IPS-18a (cell line): ENCODE results near the gene OR2V1.
A peak's percentile ranks its signal among the peaks of the same experiment; 100 is the strongest.
"Not testable (repeated sequence)": the region's sequence is repeated elsewhere in the genome, so short reads cannot be mapped to it uniquely, and the experiment has no call there.

Experiments
- H3K27ac ChIP-seq: one replicate; pipeline ENCODE4 v1.5.1; 2013; ENCODE audit warnings: low read length
- H3K27me3 ChIP-seq: one replicate; pipeline ENCODE4 v1.6.1; 2013; ENCODE audit warnings: mild to moderate bottlenecking, low read length; ENCODE audit not compliant: control insufficient read depth, insufficient read depth
- H3K36me3 ChIP-seq: one replicate; pipeline ENCODE4 v1.6.1; 2013; ENCODE audit warnings: low read depth, low read length; ENCODE audit not compliant: control insufficient read depth
- H3K4me1 ChIP-seq: one replicate; pipeline ENCODE4 v1.6.1; 2013; ENCODE audit warnings: low read depth, low read length; ENCODE audit not compliant: control insufficient read depth
- H3K4me3 ChIP-seq: one replicate; pipeline ENCODE4 v1.5.1; 2013; ENCODE audit warnings: low read length
- H3K9ac ChIP-seq: one replicate; pipeline ENCODE4 v1.6.1; 2013; ENCODE audit warnings: mild to moderate bottlenecking, low read length, moderate library complexity
- H3K9me3 ChIP-seq: one replicate; pipeline ENCODE4 v1.6.1; 2013; ENCODE audit warnings: low read depth, low read length; ENCODE audit not compliant: control insufficient read depth

OR2V1 gene

GRCh38 chr5:181121675-181122561 lies 9.1 kb downstream of the OR2V1 start:
- Histone ChIP-seq H3K4me1 (no peaks in the 10 kb centered on the region), H3K27me3 (peaks cover 3% of the 10 kb centered on the region), H3K4me3 (no peak overlapping the region), H3K9ac (no peak overlapping the region), H3K27ac (no peak overlapping the region), H3K9me3 (no peaks in the 10 kb centered on the region), H3K36me3 (no peaks in the 10 kb centered on the region)

DNA sequence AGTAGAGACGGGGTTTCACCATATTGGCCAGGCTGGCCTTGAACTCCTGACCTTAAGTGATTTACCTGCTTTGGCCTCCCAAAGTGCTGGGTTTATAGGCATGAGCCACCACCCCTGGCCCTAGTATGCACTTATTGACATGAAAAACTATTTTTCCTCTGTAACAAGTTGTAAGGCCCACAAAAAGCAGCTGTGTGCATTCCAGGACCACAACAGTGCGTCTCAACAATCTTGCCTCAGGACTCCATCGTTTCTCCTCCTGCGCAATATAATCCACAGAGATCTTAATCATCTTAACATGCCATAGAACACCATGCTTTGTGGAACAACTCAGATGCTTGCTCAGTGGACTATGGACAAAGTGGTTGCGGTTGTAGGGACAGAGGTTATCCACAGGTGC lies 10.2 kb downstream of the OR2V1 start:
- Histone ChIP-seq H3K9ac (no peak overlapping the region), H3K27me3 (peaks cover 3% of the 10 kb centered on the region), H3K4me1 (peaks cover 3% of the 10 kb centered on the region), H3K9me3 (no peaks in the 10 kb centered on the region), H3K36me3 (no peaks in the 10 kb centered on the region), H3K4me3 (no peak overlapping the region), H3K27ac (no peak overlapping the region)

GRCh38 chr5:181120306-181120705 lies 10.7 kb downstream of the OR2V1 start:
- Histone ChIP-seq H3K27me3 (peaks cover 7% of the 10 kb centered on the region), H3K36me3 (no peaks in the 10 kb centered on the region), H3K9me3 (no peaks in the 10 kb centered on the region), H3K27ac (no peak overlapping the region), H3K4me1 (peaks cover 4% of the 10 kb centered on the region), H3K9ac (no peak overlapping the region), H3K4me3 (no peak overlapping the region)

DNA sequence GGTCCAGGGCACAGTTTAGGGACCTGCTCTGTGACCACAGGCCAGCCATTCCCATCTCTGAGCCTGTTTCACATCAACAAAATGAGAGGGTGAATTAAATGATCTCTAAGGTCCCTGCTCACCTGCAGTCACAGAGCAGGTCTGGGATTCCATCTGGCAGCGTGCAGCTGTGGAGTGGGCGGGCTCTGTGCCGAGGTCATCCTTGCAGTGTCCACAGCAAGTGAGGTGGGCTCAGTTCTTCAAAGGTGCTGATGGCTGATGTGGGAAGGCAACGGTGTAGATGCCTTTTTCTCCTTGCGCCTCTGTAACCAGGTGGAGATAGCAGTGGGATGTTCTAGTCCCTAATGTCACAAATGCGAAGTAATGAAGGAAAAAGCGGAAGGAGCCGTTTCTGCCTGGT lies 11.9 kb downstream of the OR2V1 start:
- no peak overlapping the region for H3K27ac ChIP-seq
- no peak overlapping the region for H3K4me3 ChIP-seq
- H3K9me3 ChIP-seq, result no peaks in the 10 kb centered on the region
- no peaks in the 10 kb centered on the region for H3K36me3 ChIP-seq
- peaks cover 7% of the 10 kb centered on the region for H3K4me1 ChIP-seq
- peaks cover 19% of the 10 kb centered on the region for H3K27me3 ChIP-seq
- no peak overlapping the region for H3K9ac ChIP-seq

- Histone ChIP-seq H3K27ac (no peak overlapping the region), H3K9ac (no peak overlapping the region), H3K4me3 (no peak overlapping the region), H3K36me3 (no peaks in the 10 kb centered on the region), H3K4me1 (peaks cover 7% of the 10 kb centered on the region), H3K9me3 (no peaks in the 10 kb centered on the region), H3K27me3 (peaks cover 21% of the 10 kb centered on the region)
Observed at GRCh38 chr5:181118369-181118768, 12.6 kb downstream of the OR2V1 start.

DNA sequence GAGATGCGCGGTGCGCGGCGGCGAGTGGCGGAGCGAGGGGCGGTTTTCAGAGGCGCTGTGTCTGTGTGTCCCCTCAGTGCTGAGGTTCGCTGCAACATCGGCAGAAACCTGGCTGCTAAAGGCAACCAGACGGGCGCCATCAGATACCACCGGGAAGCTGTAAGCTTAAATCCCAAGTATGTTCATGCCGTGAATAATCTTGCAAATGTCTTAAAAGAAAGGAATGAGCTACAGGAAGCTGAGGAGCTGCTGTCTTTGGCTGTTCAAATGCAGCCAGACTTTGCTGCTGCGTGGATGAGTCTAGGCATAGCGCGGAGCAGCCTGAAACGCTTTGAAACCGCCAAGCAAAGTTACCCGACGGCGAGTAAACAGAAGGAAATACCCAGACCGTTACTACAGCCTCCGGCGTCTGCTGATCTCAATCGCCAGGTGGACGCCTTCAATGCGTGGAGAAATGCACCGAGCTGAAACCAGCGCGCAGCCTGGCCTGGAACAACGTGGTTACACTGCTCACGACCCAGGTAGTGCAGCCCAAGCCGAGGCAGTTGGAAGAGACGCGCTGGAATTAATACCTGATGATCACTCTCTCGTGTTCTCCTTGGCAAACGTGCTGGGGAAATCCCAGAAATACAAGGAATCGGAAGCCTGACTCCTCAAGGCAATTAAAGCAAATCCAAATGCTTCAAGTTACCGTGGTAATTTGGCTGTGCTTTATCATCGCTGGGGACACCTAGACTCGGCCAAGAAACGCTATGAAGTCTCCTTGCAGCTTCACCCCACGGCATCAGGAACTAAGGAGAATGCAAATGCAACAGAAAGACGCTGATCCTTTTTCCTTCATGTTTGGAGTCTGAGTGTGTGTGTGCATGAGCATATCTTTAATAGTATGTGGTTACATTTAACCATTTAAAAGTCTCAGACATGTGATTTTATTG lies 15.9 kb downstream of the OR2V1 start:
- H3K27ac ChIP-seq, result no peak overlapping the region
- no peak overlapping the region for H3K9ac ChIP-seq
- no peaks in the 10 kb centered on the region for H3K36me3 ChIP-seq
- peaks cover 21% of the 10 kb centered on the region for H3K27me3 ChIP-seq
- H3K9me3 ChIP-seq, result no peaks in the 10 kb centered on the region
- H3K4me3 ChIP-seq, result peak overlapping the region; percentile 26
- peaks cover 7% of the 10 kb centered on the region for H3K4me1 ChIP-seq

GRCh38 chr5:181114284-181114843 lies 16.6 kb downstream of the OR2V1 start:
- peaks cover 7% of the 10 kb centered on the region for H3K4me1 ChIP-seq
- peaks cover 21% of the 10 kb centered on the region for H3K27me3 ChIP-seq
- H3K4me3 ChIP-seq, result no peak overlapping the region
- H3K36me3 ChIP-seq, result no peaks in the 10 kb centered on the region
- no peak overlapping the region for H3K9ac ChIP-seq
- no peak overlapping the region for H3K27ac ChIP-seq
- no peaks in the 10 kb centered on the region for H3K9me3 ChIP-seq

DNA sequence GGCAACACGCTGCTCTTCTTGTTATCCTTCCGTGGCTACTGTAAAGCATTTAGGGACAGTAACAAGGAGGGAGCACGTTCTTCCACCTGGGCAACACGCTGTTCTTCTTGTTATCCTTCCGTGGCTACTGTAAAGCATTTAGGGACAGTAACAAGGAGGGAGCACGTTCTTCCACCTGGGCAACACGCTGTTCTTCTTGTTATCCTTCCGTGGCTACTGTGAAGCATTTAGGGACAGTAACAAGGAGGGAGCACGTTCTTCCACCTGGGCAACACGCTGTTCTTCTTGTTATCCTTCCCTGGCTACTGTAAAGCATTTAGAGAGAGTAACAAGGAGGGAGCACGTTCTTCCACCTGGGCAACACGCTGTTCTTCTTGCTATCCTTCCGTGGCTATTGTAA lies 17.4 kb downstream of the OR2V1 start:
- H3K9me3 ChIP-seq, H3K4me3 ChIP-seq, H3K27ac ChIP-seq, H3K4me1 ChIP-seq, H3K9ac ChIP-seq, H3K36me3 ChIP-seq: not testable (repeated sequence)
- peaks cover 21% of the 10 kb centered on the region for H3K27me3 ChIP-seq

GRCh38 chr5:181112476-181112875 lies 18.5 kb downstream of the OR2V1 start:
- H3K36me3 ChIP-seq, result no peaks in the 10 kb centered on the region
- no peaks in the 10 kb centered on the region for H3K9me3 ChIP-seq
- H3K9ac ChIP-seq, result no peak overlapping the region
- peaks cover 7% of the 10 kb centered on the region for H3K4me1 ChIP-seq
- no peak overlapping the region for H3K4me3 ChIP-seq
- no peak overlapping the region for H3K27ac ChIP-seq
- peaks cover 18% of the 10 kb centered on the region for H3K27me3 ChIP-seq

GRCh38 chr5:181111010-181111409 lies 20.0 kb downstream of the OR2V1 start:
- Histone ChIP-seq H3K9me3 (no peaks in the 10 kb centered on the region), H3K4me1 (peaks cover 4% of the 10 kb centered on the region), H3K27me3 (peaks cover 18% of the 10 kb centered on the region), H3K27ac (no peak overlapping the region), H3K36me3 (no peaks in the 10 kb centered on the region), H3K9ac (no peak overlapping the region), H3K4me3 (no peak overlapping the region)

GRCh38 chr5:181109489-181110013 lies 21.4 kb downstream of the OR2V1 start:
- Histone ChIP-seq H3K4me1 (no peaks in the 10 kb centered on the region), H3K4me3 (no peak overlapping the region), H3K9me3 (no peaks in the 10 kb centered on the region), H3K27ac (no peak overlapping the region), H3K9ac (no peak overlapping the region), H3K27me3 (peaks cover 20% of the 10 kb centered on the region), H3K36me3 (no peaks in the 10 kb centered on the region)
